HG03159 (cell line): ENCODE data around the gene PPP1CC.
"Not testable (repeated sequence)": the region's sequence is repeated elsewhere in the genome, so short reads cannot be mapped to it uniquely, and the experiment has no call there.

Experiments
- ATAC-seq: cut with Tn5 transposase; IDR thresholded peaks from one replicate; pipeline ENCODE4 v1.9.1; 2021; ENCODE audit warnings: mild to moderate bottlenecking, moderate library complexity; ENCODE audit not compliant: unreplicated experiment

Gene PPP1CC

GRCh38 chr12:110742718-110743570 lies at the start of gene PPP1CC:
TSS of gene PPP1CC (minus strand) at chr12:110742891. CDS start at chr12:110742707, 184 bp downstream.
- peak; percentile 70 for ATAC-seq

- ATAC-seq, result no peak
Observed at GRCh38 chr12:110791589-110791988, 48.9 kb upstream of the PPP1CC start.

DNA sequence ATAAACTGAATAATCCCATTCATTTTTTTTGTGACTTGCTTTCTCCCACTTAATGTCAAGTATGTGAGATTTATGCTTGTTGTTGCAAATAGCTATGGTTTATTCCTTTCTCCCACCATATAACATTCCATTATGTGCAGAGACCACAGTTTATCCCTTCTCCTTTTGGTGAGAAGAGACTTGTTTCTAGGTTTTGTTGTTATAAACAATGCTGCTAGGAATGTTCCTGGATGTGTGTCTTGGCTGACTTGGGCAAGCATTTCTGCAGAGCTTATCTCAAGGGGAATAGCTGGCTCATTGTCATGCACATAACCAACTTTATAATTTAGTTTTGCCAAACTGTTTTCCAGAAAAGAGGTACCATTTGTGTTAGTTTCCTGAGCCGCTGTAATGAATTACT lies 47.6 kb upstream of the PPP1CC start:
- no peak for ATAC-seq

- ATAC-seq, result no peak
Observed at GRCh38 chr12:110786012-110786411, 43.3 kb upstream of the PPP1CC start.

- no peak for ATAC-seq
Observed at GRCh38 chr12:110785240-110785639, 42.5 kb upstream of the PPP1CC start.

DNA sequence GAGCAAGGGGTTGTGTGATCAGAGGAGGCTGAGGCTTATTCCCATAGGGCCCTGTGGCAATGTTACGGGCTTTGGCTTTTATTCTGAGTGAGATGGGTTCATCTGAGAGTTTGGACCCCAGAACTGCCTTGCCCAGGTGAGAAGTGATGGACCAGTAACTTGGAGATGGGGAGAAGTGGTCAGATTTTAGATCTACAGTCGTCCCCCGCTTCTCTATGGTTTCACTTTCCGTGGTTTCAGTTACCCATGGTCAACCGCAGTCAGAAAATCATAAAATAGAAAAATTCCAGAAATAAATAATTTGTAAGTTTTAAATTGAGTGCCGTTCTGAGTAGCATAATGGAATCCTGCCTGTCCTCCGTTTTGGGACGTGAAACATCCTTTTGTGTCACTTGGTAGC lies 40.2 kb upstream of the PPP1CC start:
- ATAC-seq, result no peak

- ATAC-seq, result no peak
Observed at GRCh38 chr12:110782094-110782493, 39.4 kb upstream of the PPP1CC start.

DNA sequence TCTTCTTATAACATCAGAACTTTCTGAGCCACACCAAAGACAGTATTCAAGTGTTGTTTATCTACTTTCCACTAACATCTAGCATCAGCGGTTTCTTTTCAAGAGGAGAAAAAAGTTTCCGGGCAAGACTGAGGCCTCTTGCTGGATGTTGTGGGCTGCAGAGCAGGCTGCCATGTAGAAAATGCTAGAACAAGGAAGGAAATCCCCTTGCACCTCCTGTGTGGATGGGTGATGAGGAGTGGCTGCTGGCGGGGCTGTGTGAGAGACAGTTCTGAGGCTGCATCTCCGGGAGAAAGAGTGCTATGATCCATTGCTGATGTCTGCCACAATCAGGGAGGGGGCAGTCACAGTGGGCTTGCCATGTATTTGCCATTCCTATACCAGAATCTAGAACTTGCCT lies 37.8 kb upstream of the PPP1CC start:
- no peak for ATAC-seq

GRCh38 chr12:110778833-110779577 lies 36.3 kb upstream of the PPP1CC start:
- no peak for ATAC-seq

DNA sequence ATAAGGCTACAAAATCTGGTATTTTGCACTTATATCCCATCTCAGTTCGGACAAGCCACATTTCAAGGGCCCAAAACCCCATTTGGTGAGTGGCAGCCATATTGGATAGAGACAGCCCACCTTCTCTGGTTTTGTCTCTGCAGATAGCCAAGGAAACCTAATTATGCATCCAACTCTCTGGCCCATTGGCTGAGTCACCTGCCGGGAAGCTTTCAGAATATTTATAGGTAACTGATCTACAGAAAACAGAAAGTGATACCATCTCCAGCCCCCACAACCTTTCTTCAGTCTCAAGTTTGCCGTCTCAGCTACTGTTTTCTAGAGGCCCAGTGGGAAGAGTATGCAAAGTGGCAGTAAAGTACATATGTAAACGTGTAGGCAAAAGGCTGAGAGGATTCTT lies 33.7 kb upstream of the PPP1CC start:
- peak; percentile 92 for ATAC-seq

DNA sequence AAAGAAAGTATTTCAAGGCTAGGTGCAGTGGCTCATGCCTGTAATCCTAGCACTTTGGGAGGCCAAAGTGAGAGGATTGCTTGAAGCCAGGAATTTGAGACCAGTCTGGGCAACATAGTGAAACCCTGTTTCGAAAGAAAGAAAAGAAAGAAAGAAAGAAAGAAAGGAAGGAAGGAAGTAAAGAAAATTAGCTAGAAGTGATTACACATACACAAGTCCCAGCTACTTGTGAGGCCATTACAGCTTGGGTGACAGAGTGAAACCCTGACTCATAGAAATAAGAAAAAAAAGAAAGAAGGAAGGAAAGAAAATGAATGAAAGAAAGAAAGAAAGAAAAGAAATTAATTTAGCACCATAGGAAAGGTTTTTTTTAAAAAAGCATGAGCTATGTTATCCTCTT lies 33.3 kb upstream of the PPP1CC start:
- no peak for ATAC-seq

- no peak for ATAC-seq
Observed at GRCh38 chr12:110774824-110775223, 32.1 kb upstream of the PPP1CC start.

DNA sequence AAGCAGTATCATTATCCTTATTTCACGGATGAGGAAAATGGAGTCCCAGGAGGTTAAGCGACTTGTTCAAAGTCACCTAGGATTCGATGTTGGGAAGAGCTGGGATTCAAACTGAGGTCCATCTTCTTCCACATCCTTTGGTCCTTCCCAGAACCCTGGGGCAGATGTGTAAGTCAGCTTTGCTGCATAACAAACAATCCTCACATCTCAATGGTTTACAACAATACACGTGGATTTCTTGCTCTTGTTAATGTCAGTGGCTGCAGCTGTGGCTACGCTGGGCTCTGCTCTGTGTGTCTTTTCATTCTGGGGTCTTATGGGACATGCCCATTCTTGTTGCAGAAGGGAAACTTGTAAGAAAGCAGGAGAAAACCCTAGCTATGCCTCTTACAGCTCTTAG lies 26.3 kb upstream of the PPP1CC start:
- ATAC-seq, result no peak

DNA sequence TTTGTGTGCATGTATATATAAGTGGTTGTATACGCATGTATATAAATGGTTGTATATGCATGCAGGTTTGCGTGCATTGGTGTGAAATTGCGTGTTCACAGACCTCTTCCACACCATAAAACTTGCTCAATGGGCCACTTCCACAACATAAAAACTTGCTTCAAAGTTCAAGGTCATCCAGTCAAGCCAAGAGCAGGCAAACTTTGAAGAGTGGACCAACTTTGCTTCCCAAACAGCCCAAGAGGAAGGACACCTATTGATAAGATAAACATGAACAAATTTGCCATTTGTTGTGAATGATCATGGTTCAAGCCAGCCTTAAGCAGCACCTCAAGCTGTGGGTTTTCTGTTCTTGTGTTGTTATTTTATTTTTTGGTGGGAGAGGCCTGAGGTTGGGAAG lies 25.2 kb upstream of the PPP1CC start:
- no peak for ATAC-seq

GRCh38 chr12:110766311-110767154 lies 23.8 kb upstream of the PPP1CC start:
- ATAC-seq, result no peak

GRCh38 chr12:110765572-110765971 lies 22.9 kb upstream of the PPP1CC start:
- not testable (repeated sequence) for ATAC-seq

GRCh38 chr12:110765111-110765510 lies 22.4 kb upstream of the PPP1CC start:
- no peak for ATAC-seq

DNA sequence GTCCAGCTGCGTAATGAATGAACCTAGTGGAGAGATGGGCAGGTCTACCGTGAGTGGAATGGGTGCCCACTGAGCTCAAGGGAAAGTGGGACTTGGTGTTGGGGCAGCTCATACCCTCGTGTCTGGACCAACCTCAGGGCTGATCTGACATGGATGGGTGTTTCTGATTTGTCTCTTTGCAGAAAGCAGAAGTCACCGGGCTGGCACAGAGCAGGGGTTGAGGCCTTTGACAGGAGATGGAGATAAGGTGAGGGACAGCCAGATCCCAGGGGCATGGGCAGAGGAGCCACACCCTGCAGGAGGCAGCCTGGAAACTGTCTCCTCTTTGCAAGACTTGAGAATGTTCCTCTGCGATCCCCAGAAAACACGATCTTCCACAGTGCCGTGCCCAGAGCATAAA lies 20.9 kb upstream of the PPP1CC start:
- ATAC-seq, result no peak

- ATAC-seq, result no peak
Observed at GRCh38 chr12:110762891-110763290, 20.2 kb upstream of the PPP1CC start.

GRCh38 chr12:110760204-110760609 lies 17.5 kb upstream of the PPP1CC start:
- ATAC-seq, result no peak

- ATAC-seq, result no peak
Observed at GRCh38 chr12:110758922-110759321, 16.2 kb upstream of the PPP1CC start.
